GM12878 (cell line): ENCODE data around the gene MTFMT. TPM values are rescaled to one million over a fixed set of nuclear protein-coding genes. Genes with fewer than 3 reads are reported as not detected.
A peak's percentile ranks its signal among the peaks of the same experiment; 100 is the strongest.

Experiments used
- ATAC-seq: fragments of 200-7000 bp; cut with Tn5 transposase; 3 replicates; pipeline ENCODE4 v1.9.1; 2020; ENCODE audit warnings: mild to moderate bottlenecking, moderate library complexity
- BruUV-seq: library from RNA; stranded (reverse); fragments of 400-500 nt; replicated peaks from 2 replicates; lab custom pipeline; 2021; lab: Mats Ljungman, UMichigan
- CTCF ChIA-PET: fragments of 300-600 bp; sonication (Branson Sonifier 250); formaldehyde crosslinking; extraction: SDS; loops from one replicate; lab custom pipeline; 2021; ENCODE audit warnings: inconsistent platforms; lab: Yijun Ruan, JAX
- POLR2A ChIA-PET: fragments of 350-600 bp; formaldehyde crosslinking; extraction: SDS; loops from one replicate; lab custom pipeline; 2021; ENCODE audit warnings: inconsistent platforms; lab: Charles Lee
- RAD21 ChIA-PET: fragments of 300-600 bp; sonication (Branson Sonifier 250); formaldehyde crosslinking; loops from one replicate; lab custom pipeline; 2023; ENCODE audit warnings: antibody characterized with exemption; ENCODE audit not compliant: unreplicated experiment; lab: Charles Lee
- SMC1A ChIA-PET: fragments of 300-600 bp; sonication (Branson Sonifier 250); formaldehyde crosslinking; loops from one replicate; lab custom pipeline; 2023; ENCODE audit not compliant: unreplicated experiment, uncharacterized antibody; lab: Charles Lee
- DNase-seq: peaks from one replicate; pipeline ENCODE4 v3.0.0-alpha.2; 2011; ENCODE audit warnings: low read depth, low spot score
- FAIRE-seq: peaks from 3 replicates; lab custom pipeline; 2011; peaks lifted over from hg19 to GRCh38; lab: Jason Lieb, UNC
- H2AFZ ChIP-seq: 2 replicates; pipeline ENCODE4 v1.6.0; 2011; ENCODE audit warnings: low read depth, low read length, control low read depth; ENCODE audit not compliant: control insufficient read depth
- H3K27ac ChIP-seq: 2 replicates; pipeline ENCODE4 v1.5.1; 2011; ENCODE audit warnings: control low read depth; ENCODE audit not compliant: control insufficient read depth, insufficient read depth
- H3K27me3 ChIP-seq, 2 experiments: replicated peaks in 1 of 2; 2 replicates each; pipeline versions ENCODE4 v1.6.0 to v1.6.1; 2011; ENCODE audit warnings: low read length in 1 of 2; ENCODE audit not compliant: control insufficient read depth in 2 of 2, insufficient read depth in 2 of 2
- H3K36me3 ChIP-seq, 2 experiments: 2 replicates each; pipeline ENCODE4 v1.5.1; 2011; ENCODE audit warnings: low read length in 1 of 2; ENCODE audit not compliant: control insufficient read depth in 2 of 2, insufficient read depth in 2 of 2
- H3K4me1 ChIP-seq: 2 replicates; pipeline ENCODE4 v1.6.1; 2011; ENCODE audit warnings: mild to moderate bottlenecking, low read length, moderate library complexity, mixed read lengths; ENCODE audit not compliant: control insufficient read depth, insufficient read depth
- H3K4me2 ChIP-seq: 2 replicates; pipeline ENCODE4 v1.6.0; 2011; ENCODE audit warnings: control low read depth; ENCODE audit not compliant: control insufficient read depth, insufficient read depth
- H3K4me3 ChIP-seq: fragments of 200-600 bp; sonication (generic); 2 replicates; pipeline ENCODE4 v1.5.1; 2016
- H3K79me2 ChIP-seq: 2 replicates; pipeline ENCODE4 v1.6.0; 2011; ENCODE audit warnings: low read length; ENCODE audit not compliant: control insufficient read depth, insufficient read depth
- H3K9ac ChIP-seq: 2 replicates; pipeline ENCODE4 v1.8.0; 2011; ENCODE audit warnings: low read length, control low read depth, mixed read lengths; ENCODE audit not compliant: control insufficient read depth, insufficient read depth
- H3K9me3 ChIP-seq: replicated peaks from 3 replicates; pipeline ENCODE4 v1.5.1; 2011; ENCODE audit warnings: mild to moderate bottlenecking, low read length; ENCODE audit not compliant: control insufficient read depth, insufficient read depth
- H4K20me1 ChIP-seq: 2 replicates; pipeline ENCODE4 v1.6.0; 2011; ENCODE audit not compliant: control insufficient read depth, insufficient read depth
- CBFB ChIP-seq: IDR thresholded peaks from 2 replicates; pipeline ENCODE4 v1.6.1; 2016; ENCODE audit warnings: antibody characterized with exemption, low read depth
- CHD1 ChIP-seq: IDR thresholded peaks from 2 replicates; pipeline ENCODE4 v1.6.1; 2012; ENCODE audit warnings: low read depth, low read length, improper control_type of control experiment
- CHD4 ChIP-seq: fragments of 200-600 bp; sonication (generic); IDR thresholded peaks from 2 replicates; pipeline ENCODE4 v1.6.1; 2016; ENCODE audit warnings: mild to moderate bottlenecking
- IKZF1 ChIP-seq: fragments of 450-650 bp; conservative IDR thresholded peaks from 2 replicates; pipeline ENCODE4 v1.6.1; 2017; ENCODE audit warnings: antibody characterized with exemption, mild to moderate bottlenecking
- IRF4 ChIP-seq: IDR thresholded peaks from 2 replicates; pipeline ENCODE4 v1.6.1; 2011; ENCODE audit warnings: low read depth, low read length
- PML ChIP-seq: IDR thresholded peaks from 2 replicates; pipeline ENCODE4 v1.6.1; 2012; ENCODE audit warnings: low read length, inconsistent platforms
- RB1 ChIP-seq: fragments of 450-650 bp; formaldehyde crosslinking; IDR thresholded peaks from 2 replicates; pipeline ENCODE4 v1.6.1; 2017; ENCODE audit warnings: mild to moderate bottlenecking, borderline replicate concordance
- TCF7 ChIP-seq: IDR thresholded peaks from 2 replicates; pipeline ENCODE4 v1.6.1; 2014; ENCODE audit warnings: antibody characterized with exemption, borderline replicate concordance
- ZNF24 ChIP-seq: fragments of 450-650 bp; IDR thresholded peaks from 2 replicates; pipeline ENCODE4 v1.6.1; 2017; ENCODE audit warnings: antibody characterized with exemption, mild to moderate bottlenecking
- WGBS: methylation state at CpG from one replicate; pipeline ENCODE4 v1.1.6; 2016; ENCODE audit warnings: low lambda C conversion rate; ENCODE audit not compliant: insufficient replicate concordance, insufficient coverage; ENCODE audit errors: missing lambda C conversion rate; 5-methylcytosine and 5-hydroxymethylcytosine counted together
- in situ Hi-C: fragments of 300-500 bp; cut with MboI; formaldehyde crosslinking; loops from 9 replicates; pipeline ENCODE4 v1.14.3; 2018; ENCODE audit warnings: mixed read lengths
- intact Hi-C: fragments of 100-400 bp; cut with micrococcal nuclease; formaldehyde crosslinking; loops from one replicate; pipeline ENCODE4 v1.14.2; 2022; ENCODE audit not compliant: unreplicated experiment
- polyA plus RNA-seq, 11 experiments: library from polyadenylated mRNA; depleted of rRNA in 4 of 11; unstranded in 6 of 11; stranded (reverse) in 5 of 11; fragments of >200 nt; fragmentation: Nextera tagmentation in 4 of 11; fragmentation: Illumina TruSeq in 1 of 11; extraction: Ambion mirVana in 4 of 11; extraction: Trizol in 1 of 11; gene quantifications; 1 replicate in 1 of 11; 2 replicates in 10 of 11; pipeline versions ENCODE4 v1.2.1 to v1.2.3, GENCODE V29; 2011 to 2016; ENCODE audit warnings: inconsistent platforms in 2 of 11, missing spikeins in 2 of 11, low read depth in 1 of 11
- total RNA-seq, 4 experiments: library from RNA; depleted of rRNA in 3 of 4; stranded (reverse); fragments of >200 nt in 3 of 4; fragmentation: Illumina TruSeq in 1 of 4; extraction: Trizol in 1 of 4; gene quantifications; 2 replicates each; pipeline versions ENCODE4 v1.2.1 to v1.2.3, GENCODE V29; 2013 to 2021
- TF ChIP-seq, protein P1 (sequence below): fragments of 450-650 bp; IDR thresholded peaks from 2 replicates; pipeline ENCODE4 v1.6.1; 2017; ENCODE audit warnings: mild to moderate bottlenecking, low read depth, inconsistent platforms; ENCODE audit not compliant: poor library complexity, severe bottlenecking
- TF ChIP-seq, protein P2 (sequence below): fragments of 450-650 bp; IDR thresholded peaks from 2 replicates; pipeline ENCODE4 v1.6.1; 2016; ENCODE audit warnings: mild to moderate bottlenecking
- TF ChIP-seq, protein P3 (sequence below): fragments of 450-650 bp; IDR thresholded peaks from 2 replicates; pipeline ENCODE4 v1.6.1; 2017; ENCODE audit warnings: low read depth, mild to moderate bottlenecking, moderate library complexity
- TF ChIP-seq, protein P4 (sequence below): fragments of 450-650 bp; IDR thresholded peaks from 2 replicates; pipeline ENCODE4 v1.6.1; 2017; ENCODE audit warnings: mild to moderate bottlenecking

The MTFMT gene
- total and polyA plus RNA-seq, 10 of the 15 experiments (the other 5 are each of a cell fraction or from before 2014, with no cell fraction given): 1.7 to 29.8 (median 17.4) TPM

DNA sequence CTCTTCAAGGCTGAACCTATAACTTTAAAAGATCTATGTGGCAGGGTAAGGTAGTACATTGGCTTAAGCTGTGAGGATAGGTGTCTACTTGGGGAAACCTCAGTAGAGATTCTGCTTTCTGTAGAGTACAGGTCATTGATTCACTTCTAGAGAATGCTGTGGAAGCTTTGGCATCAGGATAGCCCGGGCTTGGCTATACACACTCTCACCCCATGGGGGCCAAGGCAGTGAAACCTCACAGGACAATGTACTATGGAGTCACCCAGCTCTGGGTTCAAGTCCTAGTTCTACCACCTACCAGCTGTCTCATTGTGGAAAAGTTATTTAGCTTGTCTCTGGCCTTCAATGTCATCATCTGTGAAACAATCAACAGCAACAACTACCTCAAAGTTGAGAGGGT is 9.0 kb downstream of the MTFMT start:
- Histone ChIP-seq H3K4me2 (no peak overlapping the region), H3K9ac (no peak overlapping the region), H3K9me3 (no peaks in the 10 kb centered on the region), H3K36me3 (peaks cover 0 to 13% of the 10 kb centered on the region in 2 experiments; a peak in 2 of 4 replicates), H3K4me1 (no peaks in the 10 kb centered on the region), H3K27me3 (no peaks in the 10 kb centered on the region), H2AFZ (no peak overlapping the region), H3K4me3 (no peak overlapping the region), H4K20me1 (no peaks in the 10 kb centered on the region), H3K27ac (no peak overlapping the region), H3K79me2 (no peaks in the 10 kb centered on the region)
- peak; percentile 54; the same call in 2 of the 3 replicates for ATAC-seq
- RAD21 ChIA-PET: interaction anchor here (2.2 kb wide), 1 partner anchor 13 kb away, joined by 6 read pairs; no protein-coding TSS in a partner anchor
- WGBS: 100% methylated on average over 1 of the region's 1 CpG
- intact Hi-C loops (no loop called here), in situ Hi-C loops (no loop called here)
- DNase-seq: no peak
- POLR2A ChIA-PET: no interaction called here
- SMC1A ChIA-PET: interaction anchor here (2.7 kb wide), 1 partner anchor 24 kb away, joined by 8 read pairs; no protein-coding TSS in a partner anchor
- BruUV-seq: no TSS peak
- FAIRE-seq: no peak
- CTCF ChIA-PET: interaction anchor here (0.5 to 2.8 kb wide), 4 partner anchors 9 to 284 kb away, joined by 3 to 16 read pairs (median 3); no protein-coding TSS in a partner anchor
- TF ChIP-seq CHD4 (no peak), RB1 (no peak), IKZF1 (no peak), CBFB (no peak), ZNF24 (no peak), TCF7 (no peak), CHD1 (no peak), PML (no peak), IRF4 (no peak)
- TF ChIP-seq, protein P1, sequence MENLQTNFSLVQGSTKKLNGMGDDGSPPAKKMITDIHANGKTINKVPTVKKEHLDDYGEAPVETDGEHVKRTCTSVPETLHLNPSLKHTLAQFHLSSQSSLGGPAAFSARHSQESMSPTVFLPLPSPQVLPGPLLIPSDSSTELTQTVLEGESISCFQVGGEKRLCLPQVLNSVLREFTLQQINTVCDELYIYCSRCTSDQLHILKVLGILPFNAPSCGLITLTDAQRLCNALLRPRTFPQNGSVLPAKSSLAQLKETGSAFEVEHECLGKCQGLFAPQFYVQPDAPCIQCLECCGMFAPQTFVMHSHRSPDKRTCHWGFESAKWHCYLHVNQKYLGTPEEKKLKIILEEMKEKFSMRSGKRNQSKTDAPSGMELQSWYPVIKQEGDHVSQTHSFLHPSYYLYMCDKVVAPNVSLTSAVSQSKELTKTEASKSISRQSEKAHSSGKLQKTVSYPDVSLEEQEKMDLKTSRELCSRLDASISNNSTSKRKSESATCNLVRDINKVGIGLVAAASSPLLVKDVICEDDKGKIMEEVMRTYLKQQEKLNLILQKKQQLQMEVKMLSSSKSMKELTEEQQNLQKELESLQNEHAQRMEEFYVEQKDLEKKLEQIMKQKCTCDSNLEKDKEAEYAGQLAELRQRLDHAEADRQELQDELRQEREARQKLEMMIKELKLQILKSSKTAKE: no peak
- TF ChIP-seq, protein P2, sequence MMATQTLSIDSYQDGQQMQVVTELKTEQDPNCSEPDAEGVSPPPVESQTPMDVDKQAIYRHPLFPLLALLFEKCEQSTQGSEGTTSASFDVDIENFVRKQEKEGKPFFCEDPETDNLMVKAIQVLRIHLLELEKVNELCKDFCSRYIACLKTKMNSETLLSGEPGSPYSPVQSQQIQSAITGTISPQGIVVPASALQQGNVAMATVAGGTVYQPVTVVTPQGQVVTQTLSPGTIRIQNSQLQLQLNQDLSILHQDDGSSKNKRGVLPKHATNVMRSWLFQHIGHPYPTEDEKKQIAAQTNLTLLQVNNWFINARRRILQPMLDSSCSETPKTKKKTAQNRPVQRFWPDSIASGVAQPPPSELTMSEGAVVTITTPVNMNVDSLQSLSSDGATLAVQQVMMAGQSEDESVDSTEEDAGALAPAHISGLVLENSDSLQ: no peak
- TF ChIP-seq, protein P3, sequence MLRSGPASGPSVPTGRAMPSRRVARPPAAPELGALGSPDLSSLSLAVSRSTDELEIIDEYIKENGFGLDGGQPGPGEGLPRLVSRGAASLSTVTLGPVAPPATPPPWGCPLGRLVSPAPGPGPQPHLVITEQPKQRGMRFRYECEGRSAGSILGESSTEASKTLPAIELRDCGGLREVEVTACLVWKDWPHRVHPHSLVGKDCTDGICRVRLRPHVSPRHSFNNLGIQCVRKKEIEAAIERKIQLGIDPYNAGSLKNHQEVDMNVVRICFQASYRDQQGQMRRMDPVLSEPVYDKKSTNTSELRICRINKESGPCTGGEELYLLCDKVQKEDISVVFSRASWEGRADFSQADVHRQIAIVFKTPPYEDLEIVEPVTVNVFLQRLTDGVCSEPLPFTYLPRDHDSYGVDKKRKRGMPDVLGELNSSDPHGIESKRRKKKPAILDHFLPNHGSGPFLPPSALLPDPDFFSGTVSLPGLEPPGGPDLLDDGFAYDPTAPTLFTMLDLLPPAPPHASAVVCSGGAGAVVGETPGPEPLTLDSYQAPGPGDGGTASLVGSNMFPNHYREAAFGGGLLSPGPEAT: no peak
- TF ChIP-seq, protein P4, sequence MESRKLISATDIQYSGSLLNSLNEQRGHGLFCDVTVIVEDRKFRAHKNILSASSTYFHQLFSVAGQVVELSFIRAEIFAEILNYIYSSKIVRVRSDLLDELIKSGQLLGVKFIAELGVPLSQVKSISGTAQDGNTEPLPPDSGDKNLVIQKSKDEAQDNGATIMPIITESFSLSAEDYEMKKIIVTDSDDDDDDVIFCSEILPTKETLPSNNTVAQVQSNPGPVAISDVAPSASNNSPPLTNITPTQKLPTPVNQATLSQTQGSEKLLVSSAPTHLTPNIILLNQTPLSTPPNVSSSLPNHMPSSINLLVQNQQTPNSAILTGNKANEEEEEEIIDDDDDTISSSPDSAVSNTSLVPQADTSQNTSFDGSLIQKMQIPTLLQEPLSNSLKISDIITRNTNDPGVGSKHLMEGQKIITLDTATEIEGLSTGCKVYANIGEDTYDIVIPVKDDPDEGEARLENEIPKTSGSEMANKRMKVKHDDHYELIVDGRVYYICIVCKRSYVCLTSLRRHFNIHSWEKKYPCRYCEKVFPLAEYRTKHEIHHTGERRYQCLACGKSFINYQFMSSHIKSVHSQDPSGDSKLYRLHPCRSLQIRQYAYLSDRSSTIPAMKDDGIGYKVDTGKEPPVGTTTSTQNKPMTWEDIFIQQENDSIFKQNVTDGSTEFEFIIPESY: no peak
